ENCODE results near the gene RAVER2. TPM values are rescaled to one million over a fixed set of nuclear protein-coding genes. Genes with fewer than 3 reads are reported as not detected.

RAVER2 gene
- total RNA-seq, 1 donor from 2014 or later = 18.6 TPM

DNA sequence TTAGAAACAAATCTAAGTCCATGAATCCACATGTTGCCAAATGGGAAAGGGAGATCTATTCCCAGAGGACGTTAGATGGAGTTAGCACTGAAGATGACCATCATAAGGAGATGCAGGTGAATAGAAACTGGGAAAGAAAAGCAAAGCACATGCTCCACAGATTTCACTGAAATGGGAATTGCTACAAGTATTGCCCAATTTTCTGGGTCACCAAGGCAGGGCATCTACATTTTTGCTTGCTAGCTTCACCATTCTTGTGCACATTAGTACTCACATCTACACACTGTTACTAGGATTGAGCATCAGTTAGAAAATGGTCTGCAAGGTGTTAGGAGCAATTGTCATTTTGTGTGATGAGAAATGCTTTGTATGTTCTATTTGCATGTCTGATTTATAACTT, 122.4 kb downstream of the RAVER2 start:
- Mint-ChIP-seq H3K27ac (no peak overlapping the region), H3K36me3 (peaks cover 45% of the 10 kb centered on the region), H3K27me3 (ENCODE audit: low read depth) (no peaks in the 10 kb centered on the region), H3K4me3 (no peak overlapping the region), H3K4me1 (no peaks in the 10 kb centered on the region), H3K9me3 (no peaks in the 10 kb centered on the region)
- TF ChIP-seq, protein P1, sequence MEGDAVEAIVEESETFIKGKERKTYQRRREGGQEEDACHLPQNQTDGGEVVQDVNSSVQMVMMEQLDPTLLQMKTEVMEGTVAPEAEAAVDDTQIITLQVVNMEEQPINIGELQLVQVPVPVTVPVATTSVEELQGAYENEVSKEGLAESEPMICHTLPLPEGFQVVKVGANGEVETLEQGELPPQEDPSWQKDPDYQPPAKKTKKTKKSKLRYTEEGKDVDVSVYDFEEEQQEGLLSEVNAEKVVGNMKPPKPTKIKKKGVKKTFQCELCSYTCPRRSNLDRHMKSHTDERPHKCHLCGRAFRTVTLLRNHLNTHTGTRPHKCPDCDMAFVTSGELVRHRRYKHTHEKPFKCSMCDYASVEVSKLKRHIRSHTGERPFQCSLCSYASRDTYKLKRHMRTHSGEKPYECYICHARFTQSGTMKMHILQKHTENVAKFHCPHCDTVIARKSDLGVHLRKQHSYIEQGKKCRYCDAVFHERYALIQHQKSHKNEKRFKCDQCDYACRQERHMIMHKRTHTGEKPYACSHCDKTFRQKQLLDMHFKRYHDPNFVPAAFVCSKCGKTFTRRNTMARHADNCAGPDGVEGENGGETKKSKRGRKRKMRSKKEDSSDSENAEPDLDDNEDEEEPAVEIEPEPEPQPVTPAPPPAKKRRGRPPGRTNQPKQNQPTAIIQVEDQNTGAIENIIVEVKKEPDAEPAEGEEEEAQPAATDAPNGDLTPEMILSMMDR (IDR thresholded peaks at IDR 0.05; ENCODE audit: unreplicated experiment) = no peak
- no peak for DNase-seq (ENCODE audit: low spot score in 2 of 2, unreplicated experiment in 2 of 2)

DNA sequence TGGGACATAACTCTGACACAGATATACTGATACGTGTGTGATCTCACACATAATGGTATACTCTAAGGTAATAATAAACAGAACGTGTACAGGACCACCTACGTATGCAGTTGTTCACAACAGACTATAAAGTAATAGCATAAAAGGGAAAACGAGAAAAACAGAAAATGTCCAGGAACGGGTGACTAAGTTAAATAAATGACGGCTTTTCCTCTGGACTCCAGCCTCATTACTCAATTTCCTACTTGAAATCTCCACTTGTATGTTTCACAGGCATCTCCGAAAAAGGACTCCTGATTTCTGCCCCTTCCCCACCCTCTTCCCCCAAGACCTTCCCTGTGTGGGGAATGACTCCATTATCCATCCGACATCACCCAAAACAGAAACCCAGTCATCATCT, 126.4 kb downstream of the RAVER2 start:
- TF ChIP-seq, protein P1 (IDR thresholded peaks at IDR 0.05; ENCODE audit: unreplicated experiment) = no peak
- DNase-seq (ENCODE audit: low spot score in 2 of 2, unreplicated experiment in 2 of 2) = no peak
- Mint-ChIP-seq H3K36me3 (peaks cover 44% of the 10 kb centered on the region), H3K27ac (no peak overlapping the region), H3K4me1 (no peaks in the 10 kb centered on the region), H3K4me3 (no peak overlapping the region), H3K9me3 (no peaks in the 10 kb centered on the region), H3K27me3 (ENCODE audit: low read depth) (no peaks in the 10 kb centered on the region)

DNA sequence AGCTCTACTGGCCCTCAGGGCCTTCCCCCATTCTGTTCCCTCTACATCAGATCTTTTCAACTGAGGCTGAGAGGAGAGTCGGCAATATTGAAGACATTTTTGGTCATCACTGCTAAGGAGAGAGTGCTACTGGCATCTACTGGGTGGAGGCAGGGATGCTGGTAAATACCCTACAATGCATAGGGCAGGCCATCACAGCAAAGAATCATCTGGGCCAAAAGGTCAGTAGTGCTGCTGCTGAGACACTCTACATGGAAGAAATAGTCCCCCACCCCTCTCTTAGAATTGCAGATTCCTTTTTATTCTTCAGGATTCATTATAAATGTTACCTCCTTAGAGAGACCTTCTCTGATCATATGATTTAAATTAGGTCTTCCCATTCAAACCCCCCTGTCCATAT, 127.2 kb downstream of the RAVER2 start:
- Mint-ChIP-seq H3K9me3 (no peaks in the 10 kb centered on the region), H3K36me3 (peaks cover 38% of the 10 kb centered on the region), H3K27ac (no peak overlapping the region), H3K4me3 (no peak overlapping the region), H3K4me1 (no peaks in the 10 kb centered on the region), H3K27me3 (ENCODE audit: low read depth) (no peaks in the 10 kb centered on the region)
- TF ChIP-seq, protein P1 (IDR thresholded peaks at IDR 0.05; ENCODE audit: unreplicated experiment) = no peak
- DNase-seq (ENCODE audit: low spot score in 2 of 2, unreplicated experiment in 2 of 2) = no peak

DNA sequence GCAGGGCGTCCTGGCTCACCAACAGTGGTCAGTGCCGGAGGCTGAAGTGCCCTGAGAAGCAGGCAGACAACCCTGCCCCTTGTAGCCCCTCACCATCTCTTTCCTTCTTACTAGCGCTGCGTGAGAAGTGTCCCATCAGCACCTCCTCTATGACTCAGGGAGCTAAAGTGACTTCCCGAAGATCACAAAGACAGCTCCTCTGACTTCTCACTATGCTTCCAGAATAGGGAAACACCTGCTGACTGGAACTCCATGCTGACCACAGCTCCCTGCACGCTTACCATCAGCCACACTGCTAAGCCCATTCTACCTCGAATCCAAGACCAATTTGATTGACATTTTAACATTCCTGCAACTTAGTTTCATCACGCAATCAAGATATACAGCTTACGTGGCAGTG, 128.7 kb downstream of the RAVER2 start:
- Mint-ChIP-seq H3K9me3 (no peaks in the 10 kb centered on the region), H3K36me3 (peaks cover 34% of the 10 kb centered on the region), H3K4me3 (no peak overlapping the region), H3K27ac (no peak overlapping the region), H3K27me3 (ENCODE audit: low read depth) (no peaks in the 10 kb centered on the region), H3K4me1 (no peaks in the 10 kb centered on the region)
- no peak for DNase-seq (ENCODE audit: low spot score in 2 of 2, unreplicated experiment in 2 of 2)
- TF ChIP-seq, protein P1 (IDR thresholded peaks at IDR 0.05; ENCODE audit: unreplicated experiment) = no peak

DNA sequence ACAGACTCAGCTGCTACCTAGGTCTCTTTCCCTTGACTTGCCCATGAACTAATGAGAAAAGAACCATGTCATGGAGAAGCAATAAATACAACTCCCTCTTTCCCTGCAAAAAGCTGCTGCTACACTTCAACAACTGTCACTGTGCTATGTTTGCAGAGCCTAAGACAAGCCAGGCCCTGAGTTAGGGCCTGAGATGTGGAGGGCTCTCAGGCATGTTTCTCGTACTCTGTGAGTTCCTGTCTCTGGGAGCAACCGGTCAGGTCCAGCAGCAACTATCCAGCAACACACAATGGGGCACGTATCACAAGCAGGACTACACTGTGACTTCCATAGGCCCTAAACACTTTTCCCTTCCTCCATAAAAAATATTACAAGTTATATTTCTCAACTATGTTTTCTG, 129.8 kb downstream of the RAVER2 start:
- H3K27me3 Mint-ChIP-seq (ENCODE audit: low read depth) = no peaks in the 10 kb centered on the region
- no peak overlapping the region for H3K4me3 Mint-ChIP-seq
- no peak overlapping the region for H3K27ac Mint-ChIP-seq
- H3K4me1 Mint-ChIP-seq = no peaks in the 10 kb centered on the region
- peaks cover 30% of the 10 kb centered on the region for H3K36me3 Mint-ChIP-seq
- H3K9me3 Mint-ChIP-seq = no peaks in the 10 kb centered on the region
- TF ChIP-seq, protein P1 (IDR thresholded peaks at IDR 0.05; ENCODE audit: unreplicated experiment) = no peak
- no peak for DNase-seq (ENCODE audit: low spot score in 2 of 2, unreplicated experiment in 2 of 2)

DNA sequence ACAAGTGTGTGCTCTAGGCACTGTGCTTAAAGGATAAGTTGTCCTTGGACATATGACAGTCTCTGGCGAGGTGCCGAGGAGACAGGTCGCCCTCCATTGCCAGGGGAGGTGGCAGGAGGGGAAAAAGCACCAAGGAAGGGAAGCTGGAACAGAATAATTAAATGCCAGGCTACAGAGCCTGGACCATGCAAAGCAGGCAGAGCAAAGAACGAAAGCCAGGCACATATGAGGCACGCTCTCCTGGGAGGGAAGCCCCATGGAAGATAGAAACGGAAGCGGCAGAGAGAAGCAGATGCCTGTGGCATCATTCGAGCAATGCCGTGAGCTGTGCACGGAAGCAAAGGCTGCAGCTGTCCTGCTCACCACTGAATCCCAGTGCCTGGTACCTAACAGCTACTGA, 130.2 kb downstream of the RAVER2 start:
- H3K36me3 Mint-ChIP-seq = peaks cover 30% of the 10 kb centered on the region
- no peak overlapping the region for H3K4me3 Mint-ChIP-seq
- TF ChIP-seq, protein P1 (IDR thresholded peaks at IDR 0.05; ENCODE audit: unreplicated experiment) = no peak
- H3K27me3 Mint-ChIP-seq (ENCODE audit: low read depth) = no peaks in the 10 kb centered on the region
- no peaks in the 10 kb centered on the region for H3K4me1 Mint-ChIP-seq
- no peak for DNase-seq (ENCODE audit: low spot score in 2 of 2, unreplicated experiment in 2 of 2)
- H3K9me3 Mint-ChIP-seq = no peaks in the 10 kb centered on the region
- H3K27ac Mint-ChIP-seq = no peak overlapping the region
